Smooth muscle cell (in vitro differentiated cells): ENCODE results near the gene MGP. TPM values are rescaled to one million over a fixed set of nuclear protein-coding genes. Genes with fewer than 3 reads are reported as not detected.
A peak's percentile ranks its signal among the peaks of the same experiment; 100 is the strongest.

ENCODE experiments used
- DNase-seq: peaks from one replicate; lab custom pipeline; 2025; ENCODE audit not compliant: unreplicated experiment; lab: John Stamatoyannopoulos, UW
- H2AFZ ChIP-seq: fragments of 200-600 bp; sonication (generic); 2 replicates; pipeline ENCODE4 v1.6.0; 2016; ENCODE audit warnings: antibody characterized with exemption, low read depth, mild to moderate bottlenecking
- H3F3A ChIP-seq: fragments of 200-600 bp; sonication (generic); 2 replicates; pipeline ENCODE4 v1.6.0; 2017; ENCODE audit warnings: antibody characterized with exemption, low read depth
- H3K27ac ChIP-seq: fragments of 200-600 bp; sonication (generic); 2 replicates; pipeline ENCODE4 v1.5.1; 2016; ENCODE audit warnings: low read depth, mild to moderate bottlenecking
- H3K27me3 ChIP-seq: fragments of 200-600 bp; sonication (generic); 2 replicates; pipeline ENCODE4 v1.6.1; 2016; ENCODE audit warnings: low read depth, mild to moderate bottlenecking
- H3K36me3 ChIP-seq: fragments of 200-600 bp; sonication (generic); 2 replicates; pipeline ENCODE4 v1.5.1; 2016; ENCODE audit warnings: low read depth
- H3K4me1 ChIP-seq: fragments of 200-600 bp; sonication (generic); 2 replicates; pipeline ENCODE4 v1.5.1; 2016; ENCODE audit warnings: low read depth
- H3K4me2 ChIP-seq: fragments of 200-600 bp; sonication (generic); 2 replicates; pipeline ENCODE4 v1.6.0; 2016; ENCODE audit warnings: mild to moderate bottlenecking
- H3K4me3 ChIP-seq: fragments of 200-600 bp; sonication (generic); 2 replicates; pipeline ENCODE4 v1.5.1; 2016; ENCODE audit warnings: mild to moderate bottlenecking
- H3K79me2 ChIP-seq: fragments of 200-600 bp; sonication (generic); 2 replicates; pipeline ENCODE4 v1.6.0; 2016; ENCODE audit warnings: low read depth, mild to moderate bottlenecking
- H3K9ac ChIP-seq: fragments of 200-600 bp; sonication (generic); 2 replicates; pipeline ENCODE4 v1.6.0; 2016; ENCODE audit warnings: low read depth
- H3K9me3 ChIP-seq: fragments of 200-600 bp; sonication (generic); replicated peaks from 2 replicates; pipeline ENCODE4 v1.5.1; 2016; ENCODE audit warnings: low read depth
- H4K20me1 ChIP-seq: fragments of 200-600 bp; sonication (generic); 2 replicates; pipeline ENCODE4 v1.6.0; 2016; ENCODE audit warnings: low read depth
- WGBS: methylation state at CpG from one replicate; pipeline ENCODE4 v1.1.7; 2016; ENCODE audit warnings: low lambda C conversion rate; 5-methylcytosine and 5-hydroxymethylcytosine counted together
- polyA plus RNA-seq: library from polyadenylated mRNA; unstranded; fragments of >200 nt; fragmentation: Nextera tagmentation; extraction: Ambion mirVana; gene quantifications from 2 replicates; pipeline ENCODE4 v1.2.1, GENCODE V29; 2016
- total RNA-seq: library from RNA; depleted of rRNA; stranded (reverse); fragments of >200 nt; gene quantifications from 2 replicates; pipeline ENCODE4 v1.2.3, GENCODE V29; 2014
- TF ChIP-seq, protein P1 (sequence below): fragments of 200-600 bp; sonication (generic); IDR thresholded peaks from 2 replicates; pipeline ENCODE4 v1.5.1; 2017; ENCODE audit warnings: borderline replicate concordance, mild to moderate bottlenecking, antibody characterized with exemption; ENCODE audit not compliant: insufficient read depth, poor library complexity, severe bottlenecking

Gene MGP
- total and polyA plus RNA-seq, 2 experiments from 2014 or later = 173 to 815 TPM

- no peaks in the 10 kb centered on the region for H3K79me2 ChIP-seq
- no peaks in the 10 kb centered on the region for H3K27me3 ChIP-seq
- no peak overlapping the region for H3K4me3 ChIP-seq
- H3K27ac ChIP-seq = no peak overlapping the region
- peaks cover 6% of the 10 kb centered on the region for H3K4me1 ChIP-seq
- H3K36me3 ChIP-seq = no peaks in the 10 kb centered on the region
- H2AFZ ChIP-seq = peak overlapping the region; percentile 2
- TF ChIP-seq, protein P1, sequence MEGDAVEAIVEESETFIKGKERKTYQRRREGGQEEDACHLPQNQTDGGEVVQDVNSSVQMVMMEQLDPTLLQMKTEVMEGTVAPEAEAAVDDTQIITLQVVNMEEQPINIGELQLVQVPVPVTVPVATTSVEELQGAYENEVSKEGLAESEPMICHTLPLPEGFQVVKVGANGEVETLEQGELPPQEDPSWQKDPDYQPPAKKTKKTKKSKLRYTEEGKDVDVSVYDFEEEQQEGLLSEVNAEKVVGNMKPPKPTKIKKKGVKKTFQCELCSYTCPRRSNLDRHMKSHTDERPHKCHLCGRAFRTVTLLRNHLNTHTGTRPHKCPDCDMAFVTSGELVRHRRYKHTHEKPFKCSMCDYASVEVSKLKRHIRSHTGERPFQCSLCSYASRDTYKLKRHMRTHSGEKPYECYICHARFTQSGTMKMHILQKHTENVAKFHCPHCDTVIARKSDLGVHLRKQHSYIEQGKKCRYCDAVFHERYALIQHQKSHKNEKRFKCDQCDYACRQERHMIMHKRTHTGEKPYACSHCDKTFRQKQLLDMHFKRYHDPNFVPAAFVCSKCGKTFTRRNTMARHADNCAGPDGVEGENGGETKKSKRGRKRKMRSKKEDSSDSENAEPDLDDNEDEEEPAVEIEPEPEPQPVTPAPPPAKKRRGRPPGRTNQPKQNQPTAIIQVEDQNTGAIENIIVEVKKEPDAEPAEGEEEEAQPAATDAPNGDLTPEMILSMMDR = no peak
- no peak overlapping the region for H3K9ac ChIP-seq
- DNase-seq = no peak
- H3K9me3 ChIP-seq = no peaks in the 10 kb centered on the region
- no peak overlapping the region for H3K4me2 ChIP-seq
- 79% methylated on average over 8 of the region's 8 CpGs for WGBS
- peaks cover 10% of the 10 kb centered on the region for H3F3A ChIP-seq
- no peaks in the 10 kb centered on the region for H4K20me1 ChIP-seq
Measured at GRCh38 chr12:14879222-14879933, 6.3 kb downstream of the MGP start.

- H3F3A ChIP-seq = peaks cover 6% of the 10 kb centered on the region
- no peak overlapping the region for H3K4me2 ChIP-seq
- no peaks in the 10 kb centered on the region for H4K20me1 ChIP-seq
- H3K27ac ChIP-seq = no peak overlapping the region
- no peaks in the 10 kb centered on the region for H3K9me3 ChIP-seq
- no peak overlapping the region for H3K4me3 ChIP-seq
- 77% methylated on average over 1 of the region's 1 CpG for WGBS
- H3K79me2 ChIP-seq = no peaks in the 10 kb centered on the region
- no peak overlapping the region for H2AFZ ChIP-seq
- H3K4me1 ChIP-seq = no peaks in the 10 kb centered on the region
- TF ChIP-seq, protein P1 = no peak
- H3K36me3 ChIP-seq = no peaks in the 10 kb centered on the region
- no peaks in the 10 kb centered on the region for H3K27me3 ChIP-seq
- no peak for DNase-seq
- no peak overlapping the region for H3K9ac ChIP-seq
Measured at GRCh38 chr12:14878488-14878887, 7.2 kb downstream of the MGP start.

DNA sequence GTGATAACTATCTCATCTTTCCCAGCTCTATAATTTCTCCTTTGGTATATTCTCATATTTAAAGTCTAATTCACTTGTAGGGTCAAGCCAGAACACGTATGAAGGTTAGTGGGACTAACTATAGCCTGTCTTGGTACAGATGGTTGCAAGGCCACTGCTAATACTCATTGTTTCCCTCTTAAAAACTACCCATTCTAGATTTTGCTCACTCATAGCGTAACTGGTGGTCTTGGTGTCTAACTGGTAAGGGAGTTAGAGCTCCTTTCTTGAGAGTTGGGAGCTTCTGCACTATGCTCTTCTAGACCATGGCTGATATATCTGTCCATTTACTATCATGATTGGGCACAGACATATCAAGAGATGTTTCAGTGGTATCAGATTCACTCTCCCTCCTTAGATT is 8.8 kb downstream of the MGP start:
- H3K4me1 ChIP-seq = no peaks in the 10 kb centered on the region
- H2AFZ ChIP-seq = no peak overlapping the region
- H3K79me2 ChIP-seq = no peaks in the 10 kb centered on the region
- no peak overlapping the region for H3K4me3 ChIP-seq
- no peaks in the 10 kb centered on the region for H3F3A ChIP-seq
- no peaks in the 10 kb centered on the region for H3K9me3 ChIP-seq
- H3K9ac ChIP-seq = no peak overlapping the region
- no peaks in the 10 kb centered on the region for H3K27me3 ChIP-seq
- no peak for DNase-seq
- H3K36me3 ChIP-seq = no peaks in the 10 kb centered on the region
- no peak overlapping the region for H3K27ac ChIP-seq
- 94% methylated on average over 2 of the region's 2 CpGs for WGBS
- no peak overlapping the region for H3K4me2 ChIP-seq
- TF ChIP-seq, protein P1 = no peak
- no peaks in the 10 kb centered on the region for H4K20me1 ChIP-seq

GRCh38 chr12:14874882-14875281 is 10.8 kb downstream of the MGP start:
- no peak for DNase-seq
- no peaks in the 10 kb centered on the region for H4K20me1 ChIP-seq
- WGBS = 66% methylated on average over 3 of the region's 3 CpGs

More at GRCh38 chr12:14874882-14875281, 10.8 kb downstream of the MGP start:
- H3F3A ChIP-seq = no peaks in the 10 kb centered on the region
- no peak overlapping the region for H3K4me2 ChIP-seq
- no peaks in the 10 kb centered on the region for H3K27me3 ChIP-seq
- TF ChIP-seq, protein P1 = no peak
- no peak overlapping the region for H2AFZ ChIP-seq
- no peak overlapping the region for H3K27ac ChIP-seq
- H3K4me3 ChIP-seq = no peak overlapping the region
- H3K9me3 ChIP-seq = no peaks in the 10 kb centered on the region
- no peaks in the 10 kb centered on the region for H3K4me1 ChIP-seq
- H3K9ac ChIP-seq = no peak overlapping the region
- H3K36me3 ChIP-seq = no peaks in the 10 kb centered on the region
- H3K79me2 ChIP-seq = no peaks in the 10 kb centered on the region
